Dendritic cell treated with granulocyte-macrophage colony-stimulating factor and Interleukin-4, amounts not matched to agents 40 ng/mL and 50 ng/mL, for 4 days (primary cell): ENCODE results near the gene RPS6KC1.
"Not testable (repeated sequence)": the region's sequence is repeated elsewhere in the genome, so short reads cannot be mapped to it uniquely, and the experiment has no call there.

ENCODE experiments used
- H3K27ac Mint-ChIP-seq: one replicate; pipeline ENCODE4 v1.8.0; 2022; ENCODE audit warnings: mild to moderate bottlenecking, mixed read lengths
- H3K27me3 Mint-ChIP-seq: one replicate; pipeline ENCODE4 v1.8.0; 2022; ENCODE audit warnings: mild to moderate bottlenecking, mixed read lengths
- H3K36me3 Mint-ChIP-seq: one replicate; pipeline ENCODE4 v1.8.0; 2022; ENCODE audit warnings: low read depth, mixed read lengths
- H3K4me1 Mint-ChIP-seq: one replicate; pipeline ENCODE4 v1.8.0; 2022; ENCODE audit warnings: low read depth, mixed read lengths
- H3K4me3 Mint-ChIP-seq: one replicate; pipeline ENCODE4 v1.8.0; 2022; ENCODE audit warnings: mild to moderate bottlenecking, moderate library complexity, mixed read lengths
- H3K9me3 Mint-ChIP-seq: one replicate; pipeline ENCODE4 v1.8.0; 2022; ENCODE audit warnings: mixed read lengths
- intact Hi-C: fragments of 100-400 bp; cut with micrococcal nuclease; formaldehyde crosslinking; loops from one replicate; pipeline ENCODE4 v1.15.0; 2022

Gene RPS6KC1

DNA sequence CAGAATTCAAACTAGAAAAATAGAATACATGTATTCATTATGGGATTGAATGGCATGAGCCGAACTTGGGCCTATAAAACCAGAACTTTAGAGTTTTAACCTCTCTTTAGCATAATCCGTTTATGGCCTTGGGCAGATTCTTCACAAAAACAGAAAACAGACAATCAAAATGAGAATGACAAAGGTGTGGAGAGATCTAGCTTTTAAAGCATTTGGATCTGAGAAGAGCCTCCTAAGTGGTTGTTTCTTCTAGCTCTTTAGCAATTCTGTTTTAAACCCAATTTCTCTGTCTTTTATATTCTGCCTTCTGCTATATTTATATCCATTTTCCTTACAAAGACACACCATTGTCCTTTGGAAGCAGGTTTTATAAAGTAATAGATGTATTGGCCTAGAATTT, 160.2 kb downstream of the RPS6KC1 start:
- H3K9me3 Mint-ChIP-seq = peaks cover 36% of the 10 kb centered on the region
- H3K36me3 Mint-ChIP-seq = peaks cover 74% of the 10 kb centered on the region
- H3K4me1 Mint-ChIP-seq = peaks cover 5% of the 10 kb centered on the region
- no peak overlapping the region for H3K27ac Mint-ChIP-seq
- intact Hi-C loops = no loop called here
- no peaks in the 10 kb centered on the region for H3K27me3 Mint-ChIP-seq
- H3K4me3 Mint-ChIP-seq = no peak overlapping the region

DNA sequence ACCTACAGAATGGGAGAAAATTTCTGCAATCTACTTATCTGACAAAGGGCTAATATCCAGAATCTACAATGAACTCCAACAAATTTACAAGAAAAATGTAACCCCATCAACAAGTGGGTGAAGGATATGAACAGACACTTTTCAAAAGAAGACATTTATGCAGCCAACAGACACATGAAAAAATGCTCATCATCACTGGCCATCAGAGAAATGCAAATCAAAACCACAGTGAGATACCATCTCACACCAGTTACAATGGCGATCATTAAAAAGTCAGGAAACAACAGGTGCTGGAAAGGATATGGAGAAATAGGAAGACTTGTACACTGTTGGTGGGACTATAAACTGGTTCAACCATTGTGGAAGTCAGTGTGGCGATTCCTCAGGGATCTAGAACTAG, 168.0 kb downstream of the RPS6KC1 start:
- H3K4me1 Mint-ChIP-seq, H3K27ac Mint-ChIP-seq, intact Hi-C loops, H3K4me3 Mint-ChIP-seq, H3K27me3 Mint-ChIP-seq: not testable (repeated sequence)
- peaks cover 22% of the 10 kb centered on the region for H3K9me3 Mint-ChIP-seq
- peaks cover 14% of the 10 kb centered on the region for H3K36me3 Mint-ChIP-seq

DNA sequence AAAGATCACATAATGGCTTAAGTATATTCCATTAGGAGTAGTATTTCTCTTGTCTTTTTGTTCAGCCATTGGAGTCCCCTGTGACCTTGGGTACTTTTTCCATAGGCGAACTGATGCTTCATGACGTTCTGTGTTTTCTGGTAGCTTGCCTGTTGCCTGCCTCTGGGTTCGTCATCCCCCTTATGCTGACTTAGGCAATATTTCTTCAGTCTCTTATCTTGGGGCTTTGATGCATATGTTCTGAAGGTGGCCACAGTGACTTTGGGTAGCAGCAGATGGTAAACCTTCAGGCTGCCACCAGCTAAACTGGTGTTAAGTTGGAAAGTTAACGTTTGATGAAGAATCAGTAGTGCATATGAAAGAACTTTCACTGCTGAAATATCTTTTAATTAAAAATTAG, 170.2 kb downstream of the RPS6KC1 start:
- Mint-ChIP-seq H3K4me3 (no peak overlapping the region), H3K27ac (no peak overlapping the region), H3K36me3 (peaks cover 7% of the 10 kb centered on the region), H3K4me1 (no peaks in the 10 kb centered on the region), H3K9me3 (peaks cover 7% of the 10 kb centered on the region), H3K27me3 (no peaks in the 10 kb centered on the region)
- intact Hi-C loops = no loop called here

DNA sequence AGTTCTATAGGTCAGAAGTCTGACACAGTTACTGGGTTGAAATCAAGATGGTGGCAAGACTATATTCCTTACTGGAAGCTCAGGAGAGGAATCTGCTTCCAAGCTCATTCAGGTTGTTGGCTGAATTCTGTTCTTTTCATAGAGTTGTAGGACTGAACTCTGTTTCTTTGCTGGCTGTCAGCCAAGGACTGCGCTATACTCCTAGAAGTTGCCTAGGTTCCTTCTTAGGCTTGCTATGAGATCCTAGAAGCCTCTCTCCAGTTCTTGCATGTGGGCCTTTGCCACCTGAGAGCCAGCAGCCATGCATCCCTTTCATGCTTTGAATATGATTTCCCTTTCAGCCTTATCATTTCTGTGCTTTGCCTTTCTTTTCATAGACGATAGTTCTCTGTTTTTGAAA, 176.4 kb downstream of the RPS6KC1 start:
- Mint-ChIP-seq H3K27ac (no peak overlapping the region), H3K27me3 (no peaks in the 10 kb centered on the region), H3K4me1 (no peaks in the 10 kb centered on the region), H3K4me3 (no peak overlapping the region), H3K9me3 (no peaks in the 10 kb centered on the region), H3K36me3 (peaks cover 14% of the 10 kb centered on the region)
- intact Hi-C loops = no loop called here

DNA sequence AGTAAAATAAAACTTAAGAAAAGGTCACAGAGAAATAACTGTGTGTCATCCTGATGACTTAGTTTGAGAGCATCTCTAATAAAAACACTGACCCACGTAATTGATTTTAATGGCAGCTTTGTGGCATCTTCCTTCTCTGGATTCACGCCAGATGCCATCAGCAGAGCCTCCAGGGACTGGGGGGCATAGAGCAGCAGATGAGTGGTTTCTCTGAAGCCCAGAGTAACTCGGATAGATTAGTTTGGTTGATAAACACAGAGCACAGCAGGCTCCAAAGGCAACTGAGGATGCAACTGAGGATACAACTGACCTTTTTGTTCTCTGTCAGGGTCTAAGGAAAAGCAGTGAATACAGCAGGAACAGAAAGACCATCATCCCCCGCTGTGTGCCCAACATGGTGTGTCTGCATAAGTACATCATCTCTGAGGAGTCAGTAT, 180.8 kb downstream of the RPS6KC1 start:
- H3K27ac Mint-ChIP-seq = no peak overlapping the region
- intact Hi-C loops = loop anchor here (10.0 kb wide), 1 partner anchor 107 kb away; no protein-coding TSS in a partner anchor
- no peak overlapping the region for H3K4me3 Mint-ChIP-seq
- no peaks in the 10 kb centered on the region for H3K4me1 Mint-ChIP-seq
- no peaks in the 10 kb centered on the region for H3K27me3 Mint-ChIP-seq
- peaks cover 7% of the 10 kb centered on the region for H3K36me3 Mint-ChIP-seq
- H3K9me3 Mint-ChIP-seq = no peaks in the 10 kb centered on the region

DNA sequence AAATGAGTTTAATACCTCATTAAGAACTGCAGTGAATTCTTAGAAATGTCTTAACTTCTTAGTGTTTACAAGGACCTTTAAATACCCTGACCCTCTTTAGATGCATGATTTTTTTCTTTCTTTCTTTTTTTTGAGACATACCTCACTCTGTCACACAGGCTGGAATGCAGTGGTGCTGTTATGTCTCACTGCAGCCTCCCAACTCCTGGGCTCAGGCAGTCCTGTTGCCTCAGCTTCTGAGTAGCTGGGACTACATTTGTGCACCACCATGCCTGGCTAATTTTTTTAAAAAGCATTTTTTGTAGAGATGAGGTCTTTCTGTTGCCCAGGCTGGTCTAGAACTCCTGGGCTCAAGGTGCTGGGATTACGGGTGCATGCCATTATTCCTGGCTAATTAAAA, 191.8 kb downstream of the RPS6KC1 start:
- Mint-ChIP-seq H3K27ac (no peak overlapping the region), H3K4me3 (no peak overlapping the region), H3K4me1 (peaks cover 5% of the 10 kb centered on the region), H3K9me3 (no peaks in the 10 kb centered on the region), H3K27me3 (no peaks in the 10 kb centered on the region), H3K36me3 (peaks cover 42% of the 10 kb centered on the region)
- intact Hi-C loops = loop anchor here (10.0 kb wide), 1 partner anchor 132 kb away; no protein-coding TSS in a partner anchor

DNA sequence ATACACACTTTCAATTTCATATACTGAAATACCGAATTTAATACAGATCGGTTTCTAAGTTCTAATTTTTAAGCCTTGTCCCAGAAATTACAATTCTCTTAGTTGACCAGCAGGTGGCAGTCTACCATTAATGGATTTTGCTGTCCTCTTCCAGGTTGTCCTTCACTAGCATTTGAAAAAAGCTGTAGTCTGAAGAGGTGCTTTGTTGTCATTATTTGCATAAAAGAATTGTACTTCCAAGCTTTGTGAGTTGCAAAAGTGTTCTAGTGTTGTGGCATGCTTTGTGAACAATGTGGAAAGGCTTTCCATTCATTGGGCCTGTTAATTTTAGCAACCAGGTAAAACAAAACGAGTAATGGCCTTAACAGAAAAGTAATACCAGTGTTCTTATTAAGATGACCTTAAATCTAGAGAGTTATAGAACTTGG, 193.6 kb downstream of the RPS6KC1 start:
- H3K27me3 Mint-ChIP-seq = no peaks in the 10 kb centered on the region
- no peaks in the 10 kb centered on the region for H3K9me3 Mint-ChIP-seq
- intact Hi-C loops = loop anchor here (10.0 kb wide), 1 partner anchor 130 kb away; no protein-coding TSS in a partner anchor
- no peak overlapping the region for H3K27ac Mint-ChIP-seq
- peaks cover 42% of the 10 kb centered on the region for H3K36me3 Mint-ChIP-seq
- H3K4me3 Mint-ChIP-seq = no peak overlapping the region
- H3K4me1 Mint-ChIP-seq = peaks cover 5% of the 10 kb centered on the region

DNA sequence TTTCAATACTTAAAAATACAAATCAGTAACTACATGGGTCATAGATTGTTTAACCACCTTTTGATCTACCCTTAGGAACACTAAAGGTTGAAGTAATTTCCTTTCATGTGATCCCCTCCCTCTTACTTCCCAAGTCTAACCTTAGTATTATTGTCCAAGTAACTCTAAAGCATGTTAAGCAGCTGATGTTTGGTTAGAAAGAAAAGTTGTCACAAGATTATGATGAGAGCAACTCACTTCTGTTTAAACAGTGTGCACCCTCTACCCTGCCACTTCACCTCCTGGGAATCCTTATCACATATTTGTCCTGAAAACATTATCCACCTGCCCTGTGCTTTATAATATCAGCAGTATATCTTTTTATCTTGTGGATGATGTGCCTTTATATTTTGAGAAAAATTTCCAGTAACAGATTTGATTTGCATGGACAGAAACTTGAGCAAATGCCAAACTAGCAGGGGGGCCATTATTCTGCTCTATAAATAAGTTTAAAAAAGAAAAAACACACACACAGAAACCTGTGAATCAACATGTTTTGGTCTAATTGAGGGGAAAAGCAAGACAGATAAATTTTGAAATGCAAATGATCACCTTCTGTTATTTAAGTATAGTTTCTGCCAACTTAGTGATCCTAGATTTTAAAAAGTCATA, 194.3 kb downstream of the RPS6KC1 start:
- Mint-ChIP-seq H3K27me3 (no peaks in the 10 kb centered on the region), H3K36me3 (peaks cover 42% of the 10 kb centered on the region), H3K4me3 (no peak overlapping the region), H3K4me1 (peaks cover 5% of the 10 kb centered on the region), H3K9me3 (no peaks in the 10 kb centered on the region), H3K27ac (no peak overlapping the region)
- intact Hi-C loops = loop anchor here (10.0 kb wide), 1 partner anchor 129 kb away; no protein-coding TSS in a partner anchor

DNA sequence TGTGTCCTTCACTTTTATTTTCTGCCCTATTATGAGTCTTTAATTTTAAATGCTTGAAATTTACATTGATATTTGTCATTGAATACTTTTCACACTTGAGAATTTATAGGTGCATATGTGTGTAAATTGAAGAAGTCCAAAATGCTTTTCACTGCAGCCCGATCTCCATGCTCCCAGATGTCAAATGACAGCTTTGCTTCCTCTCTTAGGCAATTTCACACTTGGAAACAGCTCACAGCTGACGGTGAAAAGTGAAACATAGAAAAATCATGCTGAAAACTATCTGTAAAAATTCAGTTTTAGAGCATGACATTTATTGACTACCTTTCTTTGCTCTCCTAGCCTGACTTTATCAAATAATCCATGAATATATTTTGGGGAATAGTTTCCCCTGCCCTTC, 196.0 kb downstream of the RPS6KC1 start:
- intact Hi-C loops = loop anchor here (10.0 kb wide), 1 partner anchor 128 kb away; no protein-coding TSS in a partner anchor
- Mint-ChIP-seq H3K36me3 (peaks cover 34% of the 10 kb centered on the region), H3K27me3 (no peaks in the 10 kb centered on the region), H3K4me1 (peaks cover 5% of the 10 kb centered on the region), H3K4me3 (no peak overlapping the region), H3K27ac (no peak overlapping the region), H3K9me3 (no peaks in the 10 kb centered on the region)

DNA sequence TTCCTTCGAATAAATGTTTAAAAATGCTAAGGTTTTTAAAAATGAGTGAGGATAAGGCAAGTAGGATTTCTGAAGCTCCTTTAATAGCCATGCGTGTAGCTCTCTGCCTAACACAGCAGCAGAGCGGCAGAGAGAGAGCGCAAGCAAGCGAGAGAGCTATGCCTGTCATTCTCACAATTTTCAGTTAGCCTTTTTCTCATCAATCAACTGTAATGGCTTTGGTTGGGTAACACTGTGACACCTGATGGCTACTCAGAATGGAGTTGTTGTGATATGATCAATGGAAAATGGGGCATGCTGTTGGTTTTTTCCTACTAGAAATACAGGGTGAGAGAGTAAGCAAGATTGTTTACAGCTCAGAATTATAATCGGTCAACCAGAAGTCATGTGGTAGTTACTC, 198.4 kb downstream of the RPS6KC1 start:
- no peaks in the 10 kb centered on the region for H3K27me3 Mint-ChIP-seq
- no peaks in the 10 kb centered on the region for H3K9me3 Mint-ChIP-seq
- peaks cover 5% of the 10 kb centered on the region for H3K4me1 Mint-ChIP-seq
- H3K4me3 Mint-ChIP-seq = no peak overlapping the region
- intact Hi-C loops = loop anchor here (10.0 kb wide), 1 partner anchor 125 kb away; no protein-coding TSS in a partner anchor
- peaks cover 27% of the 10 kb centered on the region for H3K36me3 Mint-ChIP-seq
- H3K27ac Mint-ChIP-seq = no peak overlapping the region

DNA sequence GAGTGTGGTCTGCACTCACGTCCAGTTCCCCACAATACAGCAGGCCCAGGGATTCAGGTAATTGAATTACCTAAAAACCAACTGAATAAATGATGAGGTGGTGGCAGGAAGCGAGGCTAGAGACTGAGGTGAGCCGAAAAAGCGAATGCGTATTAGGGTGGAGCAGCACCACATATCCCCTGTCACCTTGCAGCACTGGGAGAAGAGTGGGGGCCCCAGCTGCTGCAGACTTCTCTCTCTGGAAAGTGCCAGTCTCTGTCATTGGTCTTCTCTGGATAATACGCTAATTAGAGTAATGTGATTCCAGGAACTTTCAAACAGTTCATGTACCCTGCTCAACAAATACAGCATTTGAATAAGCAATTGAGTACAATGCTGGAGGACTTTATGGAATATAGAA, 199.0 kb downstream of the RPS6KC1 start:
- intact Hi-C loops = no loop called here
- Mint-ChIP-seq H3K9me3 (no peaks in the 10 kb centered on the region), H3K4me1 (peaks cover 5% of the 10 kb centered on the region), H3K27ac (no peak overlapping the region), H3K36me3 (peaks cover 33% of the 10 kb centered on the region), H3K27me3 (no peaks in the 10 kb centered on the region), H3K4me3 (no peak overlapping the region)

DNA sequence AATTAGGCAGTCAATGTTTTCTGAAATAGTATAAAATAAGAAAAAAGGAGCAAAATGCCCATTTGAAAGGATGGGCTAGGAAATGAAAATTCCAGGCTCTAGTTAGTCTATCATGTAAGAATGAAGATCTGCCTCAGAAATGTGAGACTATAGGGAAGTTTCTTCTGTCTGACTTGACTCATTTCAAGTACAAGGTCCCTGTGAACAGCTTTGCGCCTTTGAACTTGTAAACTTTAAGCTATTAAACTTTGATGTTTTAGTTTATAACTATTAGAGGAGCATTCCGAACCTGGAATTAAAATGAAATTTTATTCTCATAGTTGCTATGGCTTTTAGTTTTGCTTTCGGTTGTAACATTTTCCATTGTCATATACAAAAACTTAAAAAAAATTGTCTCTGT, 199.4 kb downstream of the RPS6KC1 start:
- Mint-ChIP-seq H3K36me3 (peaks cover 30% of the 10 kb centered on the region), H3K4me1 (peaks cover 5% of the 10 kb centered on the region), H3K27ac (no peak overlapping the region), H3K4me3 (no peak overlapping the region), H3K9me3 (no peaks in the 10 kb centered on the region), H3K27me3 (no peaks in the 10 kb centered on the region)
- intact Hi-C loops = no loop called here

DNA sequence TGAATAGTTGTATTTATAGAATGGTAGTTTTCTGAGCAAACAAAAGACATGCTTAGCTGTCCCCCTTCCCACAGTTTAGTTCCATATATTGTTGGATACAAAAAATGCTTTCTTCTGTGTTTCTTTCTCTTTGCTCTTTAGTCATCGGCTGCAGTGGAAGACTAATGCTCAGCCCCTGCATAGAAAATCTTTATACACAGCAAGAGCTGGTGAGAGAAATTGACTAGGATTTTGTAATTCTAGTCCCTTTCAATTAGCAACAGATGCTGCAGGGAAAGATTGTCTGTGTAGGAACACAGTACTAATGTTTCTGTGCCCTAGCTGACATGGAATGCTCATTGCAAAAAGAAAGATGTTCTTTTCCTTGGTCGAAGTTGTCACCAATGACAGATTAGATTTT, 200.9 kb downstream of the RPS6KC1 start:
- Mint-ChIP-seq H3K4me3 (no peak overlapping the region), H3K36me3 (peaks cover 32% of the 10 kb centered on the region), H3K27me3 (no peaks in the 10 kb centered on the region), H3K9me3 (no peaks in the 10 kb centered on the region), H3K27ac (no peak overlapping the region), H3K4me1 (peaks cover 4% of the 10 kb centered on the region)
- intact Hi-C loops = no loop called here

DNA sequence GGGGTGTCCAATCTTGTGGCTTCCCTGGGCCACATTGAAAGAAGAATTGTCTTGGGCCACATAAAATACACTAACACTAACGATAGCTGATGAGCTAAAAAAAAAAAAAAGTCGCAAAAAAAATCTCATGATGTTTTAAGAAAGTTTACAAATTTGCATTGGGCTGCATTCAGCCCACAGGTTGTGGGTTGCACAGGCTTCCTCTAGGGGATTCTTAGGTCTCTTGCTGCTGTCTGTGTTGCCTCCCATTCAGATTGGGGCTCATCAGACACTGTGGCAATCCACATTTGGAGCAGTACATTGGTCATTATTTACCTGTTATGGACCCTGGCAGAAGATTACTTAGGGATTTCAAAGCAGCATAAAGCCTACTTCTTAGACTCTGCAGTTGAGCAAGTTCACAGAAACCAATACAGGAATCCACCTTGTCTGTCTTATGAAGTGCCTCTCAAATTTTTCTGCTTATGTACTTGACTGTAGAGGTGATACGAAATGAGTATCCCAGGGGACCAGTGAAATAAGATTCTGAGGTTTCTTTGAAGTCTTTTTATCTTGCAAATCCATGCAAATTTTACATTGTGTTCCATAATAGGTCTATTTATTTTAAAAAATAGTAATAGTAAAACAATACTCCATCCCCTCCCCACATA, 205.5 kb downstream of the RPS6KC1 start:
- intact Hi-C loops = no loop called here
- H3K27me3 Mint-ChIP-seq = no peaks in the 10 kb centered on the region
- peaks cover 22% of the 10 kb centered on the region for H3K36me3 Mint-ChIP-seq
- H3K4me1 Mint-ChIP-seq = no peaks in the 10 kb centered on the region
- no peak overlapping the region for H3K4me3 Mint-ChIP-seq
- no peak overlapping the region for H3K27ac Mint-ChIP-seq
- no peaks in the 10 kb centered on the region for H3K9me3 Mint-ChIP-seq
